ENCODE data around the gene NR6A1.

GRCh38 chr9:124716808-124717207, 54.3 kb downstream of the NR6A1 start:
- TF ChIP-seq CTCF (IDR thresholded peaks at IDR 0.05) (no peak), EZH2phosphoT487 (IDR thresholded peaks at IDR 0.05) (no peak), EZH2 (IDR thresholded peaks at IDR 0.05) (no peak)

All from neural progenitor cell (in vitro differentiated cells).